ENCODE measurements around the gene BIRC5. TPM values are rescaled to one million over a fixed set of nuclear protein-coding genes. Genes with fewer than 3 reads are reported as not detected.
A peak's percentile ranks its signal among the peaks of the same experiment; 100 is the strongest.
"Not testable (repeated sequence)": the region's sequence is repeated elsewhere in the genome, so short reads cannot be mapped to it uniquely, and the experiment has no call there.

Gene BIRC5
- polyA plus RNA-seq, 1 experiment, result 30.7 TPM

- no peak overlapping the region for H3K4me3 ChIP-seq (ENCODE audit: low read depth, low read length)
- ChIA-PET CTCF (interaction anchor here (0.5 to 8.5 kb wide), 31 partner anchors 10 to 465 kb away, joined by 3 to 90 read pairs (median 5); partner anchors contain the start of genes SOCS3 and TMC6), POLR2A (no interaction called here)
- TF ChIP-seq, protein P1, sequence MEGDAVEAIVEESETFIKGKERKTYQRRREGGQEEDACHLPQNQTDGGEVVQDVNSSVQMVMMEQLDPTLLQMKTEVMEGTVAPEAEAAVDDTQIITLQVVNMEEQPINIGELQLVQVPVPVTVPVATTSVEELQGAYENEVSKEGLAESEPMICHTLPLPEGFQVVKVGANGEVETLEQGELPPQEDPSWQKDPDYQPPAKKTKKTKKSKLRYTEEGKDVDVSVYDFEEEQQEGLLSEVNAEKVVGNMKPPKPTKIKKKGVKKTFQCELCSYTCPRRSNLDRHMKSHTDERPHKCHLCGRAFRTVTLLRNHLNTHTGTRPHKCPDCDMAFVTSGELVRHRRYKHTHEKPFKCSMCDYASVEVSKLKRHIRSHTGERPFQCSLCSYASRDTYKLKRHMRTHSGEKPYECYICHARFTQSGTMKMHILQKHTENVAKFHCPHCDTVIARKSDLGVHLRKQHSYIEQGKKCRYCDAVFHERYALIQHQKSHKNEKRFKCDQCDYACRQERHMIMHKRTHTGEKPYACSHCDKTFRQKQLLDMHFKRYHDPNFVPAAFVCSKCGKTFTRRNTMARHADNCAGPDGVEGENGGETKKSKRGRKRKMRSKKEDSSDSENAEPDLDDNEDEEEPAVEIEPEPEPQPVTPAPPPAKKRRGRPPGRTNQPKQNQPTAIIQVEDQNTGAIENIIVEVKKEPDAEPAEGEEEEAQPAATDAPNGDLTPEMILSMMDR (IDR thresholded peaks at IDR 0.05; ENCODE audit: insufficient read depth, low read depth, low read length), result no peak
- no peaks in the 10 kb centered on the region for H3K36me3 ChIP-seq (ENCODE audit: control insufficient read depth, insufficient read depth, low read length)
- no peak for DNase-seq (ENCODE audit: low read depth)
- H3K27me3 ChIP-seq (ENCODE audit: control insufficient read depth, insufficient read depth, low read length), result peaks cover 2% of the 10 kb centered on the region
These were observed 37.7 kb downstream of the BIRC5 start for GRCh38 chr17:78251773-78252103.

DNA sequence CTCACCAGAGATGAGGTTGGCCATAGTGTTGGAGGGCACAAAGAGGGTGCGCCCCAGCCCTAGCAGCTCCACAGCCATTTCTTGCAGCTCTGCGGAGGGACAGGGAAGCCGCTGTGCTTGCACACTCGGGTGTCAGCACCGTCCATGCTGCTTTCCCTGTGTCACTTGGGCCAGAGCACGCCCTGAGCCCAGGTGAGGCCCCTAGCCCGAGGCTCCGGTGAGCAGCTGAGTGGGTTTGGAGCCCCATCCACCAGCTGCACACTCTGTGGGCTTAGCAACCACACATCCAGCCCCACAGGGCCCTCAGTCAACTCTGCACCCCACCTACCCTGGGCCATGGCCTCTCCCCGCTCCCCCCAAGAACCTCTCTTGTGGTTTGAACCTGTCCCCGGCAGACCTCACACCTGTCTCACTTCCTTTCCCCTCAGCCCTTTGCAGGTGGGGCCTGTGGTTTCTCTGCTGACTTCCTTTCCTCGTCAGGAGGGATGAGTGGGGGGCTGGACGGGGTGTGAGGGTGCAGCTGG is 38.1 kb downstream of the BIRC5 start:
- TF ChIP-seq, protein P1 (IDR thresholded peaks at IDR 0.05; ENCODE audit: insufficient read depth, low read depth, low read length), result no peak
- DNase-seq (ENCODE audit: low read depth), result no peak
- ChIA-PET CTCF (interaction anchor here (0.5 to 8.5 kb wide), 12 partner anchors 11 to 233 kb away, joined by 3 to 90 read pairs (median 14); partner anchors contain the start of gene SOCS3), POLR2A (no interaction called here)
- H3K27me3 ChIP-seq (ENCODE audit: control insufficient read depth, insufficient read depth, low read length), result peaks cover 2% of the 10 kb centered on the region
- H3K4me3 ChIP-seq (ENCODE audit: low read depth, low read length), result no peak overlapping the region
- no peaks in the 10 kb centered on the region for H3K36me3 ChIP-seq (ENCODE audit: control insufficient read depth, insufficient read depth, low read length)

- ChIA-PET CTCF (interaction anchor here (0.9 to 8.5 kb wide), 6 partner anchors 107 to 234 kb away, joined by 3 to 90 read pairs (median 24); partner anchors contain the start of gene SOCS3), POLR2A (no interaction called here)
- Histone ChIP-seq H3K4me3 (ENCODE audit: low read depth, low read length) (no peak overlapping the region), H3K27me3 (ENCODE audit: control insufficient read depth, insufficient read depth, low read length) (peaks cover 2% of the 10 kb centered on the region), H3K36me3 (ENCODE audit: control insufficient read depth, insufficient read depth, low read length) (no peaks in the 10 kb centered on the region)
- no peak for DNase-seq (ENCODE audit: low read depth)
- TF ChIP-seq, protein P1 (IDR thresholded peaks at IDR 0.05; ENCODE audit: insufficient read depth, low read depth, low read length), result no peak
These were observed 38.9 kb downstream of the BIRC5 start for GRCh38 chr17:78252701-78253635.

DNA sequence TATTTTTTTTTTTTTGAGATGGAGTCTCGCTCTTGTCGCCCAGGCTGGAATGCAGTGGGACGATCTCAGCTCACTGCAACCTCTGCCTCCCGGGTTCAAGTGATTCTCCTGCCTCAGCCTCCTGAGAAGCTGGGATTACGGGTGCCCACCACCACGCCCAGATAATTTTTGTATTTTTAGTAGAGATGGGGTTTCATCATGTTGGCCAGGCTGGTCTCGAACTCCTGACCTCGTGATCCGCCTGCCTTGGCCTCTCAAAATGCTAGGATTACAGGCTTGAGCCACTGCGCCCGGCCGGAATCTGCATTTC is 39.5 kb downstream of the BIRC5 start:
- H3K27me3 ChIP-seq (ENCODE audit: control insufficient read depth, insufficient read depth, low read length); DNase-seq (ENCODE audit: low read depth); POLR2A ChIA-PET; H3K36me3 ChIP-seq (ENCODE audit: control insufficient read depth, insufficient read depth, low read length): not testable (repeated sequence)
- CTCF ChIA-PET, result interaction anchor here (5.3 to 8.5 kb wide), 2 partner anchors 107 to 170 kb away, joined by 54 to 90 read pairs; partner anchors contain the start of gene SOCS3
- peak overlapping the region; percentile 68 for H3K4me3 ChIP-seq (ENCODE audit: low read depth, low read length)

DNA sequence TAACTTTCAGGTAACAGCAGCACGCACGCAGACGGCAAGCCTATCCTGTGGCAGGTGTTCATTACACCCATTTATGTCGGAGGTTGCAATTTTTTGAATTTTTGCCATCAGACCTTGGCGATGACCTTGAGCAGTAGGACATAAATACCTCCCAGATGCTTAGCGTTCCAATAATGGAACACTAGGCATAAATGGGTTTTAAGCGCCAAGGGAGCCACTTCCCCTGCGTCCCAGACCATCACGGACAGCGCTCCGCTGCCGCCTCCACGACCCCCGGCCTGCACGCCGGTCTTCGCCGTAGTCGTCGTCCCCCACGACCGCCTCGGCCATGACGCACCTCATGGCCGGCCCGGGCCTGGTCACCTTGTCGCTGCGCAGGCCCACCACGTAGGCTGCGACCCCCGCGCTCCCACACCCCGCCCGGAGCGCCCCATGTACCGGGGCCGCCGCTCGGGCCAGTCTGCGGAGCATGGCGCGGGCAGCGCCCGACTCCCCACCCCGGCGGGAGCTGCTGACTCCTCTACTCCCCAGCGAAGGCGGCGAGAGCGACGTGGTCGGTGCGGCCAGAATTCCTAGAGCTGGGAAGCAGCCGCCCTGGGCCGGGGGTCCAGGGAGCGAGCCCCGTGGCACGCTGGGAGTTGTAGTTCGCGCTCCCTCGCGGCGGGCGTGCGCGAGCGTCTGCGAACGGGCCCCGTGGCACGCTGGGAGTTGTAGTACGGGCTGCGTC is 40.1 kb downstream of the BIRC5 start:
- ChIA-PET CTCF (interaction anchor here (1.0 to 5.3 kb wide), 2 partner anchors 106 to 168 kb away, joined by 3 to 54 read pairs; partner anchors contain the start of gene SOCS3), POLR2A (interaction anchor here (0.5 to 0.7 kb wide), 3 partner anchors 51 to 306 kb away, joined by 3 to 9 read pairs (median 4); no protein-coding TSS in a partner anchor)
- TF ChIP-seq, protein P1 (IDR thresholded peaks at IDR 0.05; ENCODE audit: insufficient read depth, low read depth, low read length), result no peak
- DNase-seq (ENCODE audit: low read depth), result peak; percentile 11
- Histone ChIP-seq H3K4me3 (ENCODE audit: low read depth, low read length) (peak overlapping the region; percentile 68), H3K36me3 (ENCODE audit: control insufficient read depth, insufficient read depth, low read length) (no peaks in the 10 kb centered on the region), H3K27me3 (ENCODE audit: control insufficient read depth, insufficient read depth, low read length) (peaks cover 2% of the 10 kb centered on the region)

Measured in BJ (cell line).